Measurements from ENCODE around the gene ATCAY. TPM values are rescaled to one million over a fixed set of nuclear protein-coding genes. Genes with fewer than 3 reads are reported as not detected.

The ATCAY gene
- total RNA-seq, 4 donors from 2014 or later = not detected

DNA sequence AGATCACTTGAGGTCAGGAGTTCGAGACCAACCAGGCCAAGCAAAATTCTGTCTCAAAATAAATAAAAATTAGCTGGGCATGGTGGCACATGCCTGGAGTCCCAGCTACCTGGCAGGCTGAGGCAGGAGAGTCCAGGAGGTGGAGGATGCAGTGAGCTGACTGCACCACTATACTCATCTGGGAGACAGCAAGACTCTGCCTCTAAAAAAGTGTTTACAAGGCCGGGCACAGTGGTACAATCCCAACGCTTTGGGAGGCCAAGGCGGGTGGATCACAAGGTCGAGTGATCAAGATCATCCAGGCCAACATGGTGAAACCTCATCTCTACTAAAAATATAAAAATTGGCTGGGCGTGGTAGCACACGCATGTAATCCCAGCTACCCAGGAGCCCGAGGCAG, 94.7 kb downstream of the ATCAY start:
- Histone ChIP-seq H3K27me3 (no peaks in the 10 kb centered on the region), H3K9me3 (no peaks in the 10 kb centered on the region), H3K27ac (no peak overlapping the region), H3K4me3 (no peak overlapping the region), H3K36me3 (peaks cover 51% of the 10 kb centered on the region), H3K4me1 (peaks cover 8% of the 10 kb centered on the region)
- WGBS = 81% methylated on average over 8 of the region's 8 CpGs
- DNase-seq (ENCODE audit: low spot score in 2 of 2) = no peak
- TF ChIP-seq, protein P1, sequence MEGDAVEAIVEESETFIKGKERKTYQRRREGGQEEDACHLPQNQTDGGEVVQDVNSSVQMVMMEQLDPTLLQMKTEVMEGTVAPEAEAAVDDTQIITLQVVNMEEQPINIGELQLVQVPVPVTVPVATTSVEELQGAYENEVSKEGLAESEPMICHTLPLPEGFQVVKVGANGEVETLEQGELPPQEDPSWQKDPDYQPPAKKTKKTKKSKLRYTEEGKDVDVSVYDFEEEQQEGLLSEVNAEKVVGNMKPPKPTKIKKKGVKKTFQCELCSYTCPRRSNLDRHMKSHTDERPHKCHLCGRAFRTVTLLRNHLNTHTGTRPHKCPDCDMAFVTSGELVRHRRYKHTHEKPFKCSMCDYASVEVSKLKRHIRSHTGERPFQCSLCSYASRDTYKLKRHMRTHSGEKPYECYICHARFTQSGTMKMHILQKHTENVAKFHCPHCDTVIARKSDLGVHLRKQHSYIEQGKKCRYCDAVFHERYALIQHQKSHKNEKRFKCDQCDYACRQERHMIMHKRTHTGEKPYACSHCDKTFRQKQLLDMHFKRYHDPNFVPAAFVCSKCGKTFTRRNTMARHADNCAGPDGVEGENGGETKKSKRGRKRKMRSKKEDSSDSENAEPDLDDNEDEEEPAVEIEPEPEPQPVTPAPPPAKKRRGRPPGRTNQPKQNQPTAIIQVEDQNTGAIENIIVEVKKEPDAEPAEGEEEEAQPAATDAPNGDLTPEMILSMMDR (IDR thresholded peaks at IDR 0.05) = no peak
- TF ChIP-seq POLR2AphosphoS5 (IDR thresholded peaks at IDR 0.05) = no peak

DNA sequence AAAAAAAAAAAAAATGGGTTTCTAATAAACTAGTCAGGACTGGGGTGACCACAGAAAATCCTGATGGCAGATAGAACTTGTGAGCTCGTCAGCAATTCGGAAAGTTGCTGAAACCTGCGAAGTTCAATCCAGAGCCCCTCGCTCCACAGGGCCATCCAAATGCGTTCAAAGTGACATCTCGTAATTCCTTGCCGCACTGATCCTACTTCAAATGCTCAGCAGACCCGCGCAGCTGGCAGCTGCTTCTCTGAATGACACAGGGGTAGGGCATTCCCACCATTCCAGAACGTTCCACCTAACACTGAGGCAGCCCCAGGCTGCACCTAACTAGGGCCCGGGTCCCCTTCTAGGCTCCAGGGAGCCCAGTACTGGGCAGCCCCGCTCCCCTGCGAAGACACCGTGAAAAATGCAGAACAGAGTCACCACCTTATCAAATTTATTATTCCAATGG, 95.2 kb downstream of the ATCAY start:
- no peaks in the 10 kb centered on the region for H3K9me3 ChIP-seq
- TF ChIP-seq POLR2A (IDR thresholded peaks at IDR 0.05) = no peak
- no peak for TF ChIP-seq EP300 (IDR thresholded peaks at IDR 0.05)
- no peak for TF ChIP-seq POLR2AphosphoS5 (IDR thresholded peaks at IDR 0.05)
- TF ChIP-seq, protein P1 (IDR thresholded peaks at IDR 0.05) = no peak
- no peak overlapping the region for H3K4me3 ChIP-seq
- no peak for DNase-seq (ENCODE audit: low spot score in 2 of 2)
- 81% methylated on average over 14 of the region's 14 CpGs for WGBS
- peaks cover 56% of the 10 kb centered on the region for H3K36me3 ChIP-seq
- H3K27me3 ChIP-seq = no peaks in the 10 kb centered on the region
- H3K27ac ChIP-seq = no peak overlapping the region
- peaks cover 4% of the 10 kb centered on the region for H3K4me1 ChIP-seq

DNA sequence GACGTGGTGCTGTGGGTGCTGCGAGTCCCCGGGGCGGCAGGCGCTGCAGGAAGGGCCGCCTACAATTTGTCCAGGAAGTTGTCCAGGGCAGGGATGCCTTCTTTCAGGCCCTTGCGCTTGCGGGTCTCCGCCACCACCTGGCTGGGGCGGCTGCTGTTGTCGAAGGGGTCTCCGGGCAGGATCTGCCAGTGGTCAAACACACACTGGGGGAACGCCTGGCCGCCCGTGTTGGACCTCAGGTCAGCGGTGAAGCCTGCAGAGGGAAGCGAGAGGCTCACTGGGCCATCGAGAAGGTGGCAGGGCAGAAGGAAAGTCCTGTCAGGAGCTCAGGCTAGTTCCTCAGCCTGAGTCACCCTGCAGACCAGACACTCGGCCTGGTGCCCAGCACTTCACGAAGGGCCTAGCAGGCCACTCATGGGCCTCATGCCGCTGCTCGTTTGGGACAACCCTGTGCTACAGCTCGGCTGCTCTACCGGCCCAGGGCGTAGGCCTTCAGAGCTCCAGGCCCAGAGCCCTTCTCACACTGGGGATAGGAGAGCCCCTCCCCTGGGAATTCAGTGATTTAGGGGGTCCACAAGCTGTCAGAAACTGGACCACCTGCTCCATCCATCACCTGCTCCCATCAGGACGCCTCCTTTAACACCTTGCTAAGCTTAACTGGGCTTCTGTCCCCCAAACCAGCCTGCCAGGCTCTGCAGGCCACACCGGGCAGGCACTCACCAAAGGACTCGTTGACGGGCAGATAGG, 96.2 kb downstream of the ATCAY start:
- H3K36me3 ChIP-seq = peaks cover 66% of the 10 kb centered on the region
- H3K4me1 ChIP-seq = peaks cover 2% of the 10 kb centered on the region
- DNase-seq (ENCODE audit: low spot score in 2 of 2) = peak in 1 of 2 donors; percentile 66
- TF ChIP-seq EP300 (IDR thresholded peaks at IDR 0.05) = no peak
- no peak for TF ChIP-seq POLR2AphosphoS5 (IDR thresholded peaks at IDR 0.05)
- no peak for TF ChIP-seq POLR2A (IDR thresholded peaks at IDR 0.05)
- TF ChIP-seq, protein P1 (IDR thresholded peaks at IDR 0.05) = no peak
- no peaks in the 10 kb centered on the region for H3K9me3 ChIP-seq
- no peak overlapping the region for H3K4me3 ChIP-seq
- H3K27me3 ChIP-seq = no peaks in the 10 kb centered on the region
- no peak overlapping the region for H3K27ac ChIP-seq
- WGBS = 84% methylated on average over 16 of the region's 29 CpGs

Other genes with a start within 250 kb of the ATCAY start
- gene PIP5K1C, start 180.2 kb upstream of the ATCAY start, total RNA-seq = 10 to 100 TPM; 16.5 to 25.7 (median 20.8) TPM
- gene TJP3, start 172.3 kb upstream of the ATCAY start, total RNA-seq = 10 to 100 TPM; 11.4 to 28.1 (median 20.1) TPM
- gene APBA3, start 119.0 kb upstream of the ATCAY start, total RNA-seq = 10 to 100 TPM; 19.8 to 55.0 (median 25.8) TPM
- gene MRPL54, start 118.0 kb upstream of the ATCAY start, total RNA-seq = 10 to 100 TPM; 41.5 to 92.6 (median 63.7) TPM
- gene RAX2, start 108.5 kb upstream of the ATCAY start, total RNA-seq = not detected
- gene MATK, start 94.3 kb upstream of the ATCAY start, total RNA-seq = 1 to 10 TPM in 3 of 4 donors, under 1 TPM in 1; 0.57 to 5.4 (median 2.0) TPM
- gene ZFR2, start 11.6 kb upstream of the ATCAY start, total RNA-seq = 1 to 10 TPM in 2 of 4 donors, not detected in 2; 2.5 to 4.8 TPM
- not detected for gene NMRK2, start 52.4 kb downstream of the ATCAY start, total RNA-seq
- gene DAPK3, start 90.4 kb downstream of the ATCAY start, total RNA-seq = 10 to 100 TPM; 56.5 to 71.8 (median 61.7) TPM
- 1,000 to 10,000 TPM; 1,423 to 2,137 (median 2,023) TPM for gene EEF2, start 104.8 kb downstream of the ATCAY start, total RNA-seq
- 10 to 100 TPM; 17.1 to 28.7 (median 22.6) TPM for gene PIAS4, start 127.1 kb downstream of the ATCAY start, total RNA-seq
- gene ZBTB7A, start 186.2 kb downstream of the ATCAY start, total RNA-seq = 10 to 100 TPM; 60.3 to 94.2 (median 77.4) TPM
- 100 to 1,000 TPM in 1 of 4 donors, 10 to 100 TPM in 3; 88.0 to 103 (median 95.0) TPM for gene MAP2K2, start 243.4 kb downstream of the ATCAY start, total RNA-seq

All from suprapubic skin (tissue), 4 donors.